ENCODE data around the gene TEX44.

The TEX44 gene

DNA sequence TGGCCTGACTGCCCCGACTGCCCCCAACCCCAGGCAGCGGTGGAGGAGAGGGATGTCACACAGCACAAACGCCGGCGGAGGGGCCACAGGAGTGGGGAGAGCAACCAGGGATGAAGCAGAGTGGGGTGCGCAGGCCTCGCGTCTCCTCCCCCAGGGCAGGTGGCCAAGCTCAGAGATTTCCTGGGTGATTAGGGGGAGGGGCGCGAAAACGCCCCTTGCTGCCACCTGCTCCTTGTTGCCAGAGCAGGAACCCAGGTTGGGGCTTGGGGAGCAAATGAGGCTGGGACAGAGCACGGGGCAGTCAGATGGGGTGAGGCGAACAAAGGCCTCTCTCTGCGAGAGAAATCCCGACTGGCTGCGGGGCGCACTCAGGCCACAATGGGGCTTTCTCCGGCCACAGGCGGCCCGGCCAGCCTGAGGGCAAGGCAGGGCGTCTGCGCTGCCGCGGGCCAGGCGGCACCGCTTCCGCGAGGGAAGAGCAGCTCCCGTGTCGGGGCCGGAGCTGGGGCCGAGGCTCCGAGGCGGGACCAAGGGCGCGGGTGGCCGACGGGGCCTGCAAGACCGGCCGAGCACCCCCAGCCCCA, 11.5 kb downstream of the TEX44 start:
- DNase-seq (ENCODE audit: insufficient read length, low spot score) (peak; percentile 53), FAIRE-seq (no peak)

- peak; percentile 99 for FAIRE-seq
- DNase-seq (ENCODE audit: insufficient read length, low spot score) = peak; percentile 97
Measured at GRCh38 chr2:231604685-231605606, 12.3 kb downstream of the TEX44 start.

DNA sequence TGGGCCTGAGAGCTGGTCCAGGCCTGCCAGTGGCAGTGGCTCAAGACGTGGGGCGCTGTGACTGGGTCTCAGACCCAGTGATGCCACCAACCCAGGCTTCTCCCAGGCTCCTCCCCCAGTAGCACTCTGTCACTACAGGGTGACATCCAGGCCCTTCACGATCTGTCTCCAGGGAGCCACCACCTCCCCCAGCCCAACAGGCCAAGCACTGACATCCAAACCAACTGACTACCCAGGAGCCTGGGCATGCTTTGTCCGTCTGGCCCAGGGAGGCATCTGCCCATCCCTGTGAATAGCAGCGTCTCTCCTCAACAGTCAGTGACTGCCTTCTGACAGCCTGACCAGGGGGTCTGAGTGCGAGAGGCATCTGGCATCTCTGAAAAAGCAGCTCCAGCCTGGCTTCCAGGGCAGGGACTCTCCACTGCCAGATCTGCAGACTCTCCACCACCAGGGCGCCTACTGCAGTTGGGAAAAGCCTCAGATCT, 13.0 kb downstream of the TEX44 start:
- FAIRE-seq (no peak), DNase-seq (ENCODE audit: insufficient read length, low spot score) (no peak)

GRCh38 chr2:231606941-231607340, 14.3 kb downstream of the TEX44 start:
- FAIRE-seq = no peak

DNA sequence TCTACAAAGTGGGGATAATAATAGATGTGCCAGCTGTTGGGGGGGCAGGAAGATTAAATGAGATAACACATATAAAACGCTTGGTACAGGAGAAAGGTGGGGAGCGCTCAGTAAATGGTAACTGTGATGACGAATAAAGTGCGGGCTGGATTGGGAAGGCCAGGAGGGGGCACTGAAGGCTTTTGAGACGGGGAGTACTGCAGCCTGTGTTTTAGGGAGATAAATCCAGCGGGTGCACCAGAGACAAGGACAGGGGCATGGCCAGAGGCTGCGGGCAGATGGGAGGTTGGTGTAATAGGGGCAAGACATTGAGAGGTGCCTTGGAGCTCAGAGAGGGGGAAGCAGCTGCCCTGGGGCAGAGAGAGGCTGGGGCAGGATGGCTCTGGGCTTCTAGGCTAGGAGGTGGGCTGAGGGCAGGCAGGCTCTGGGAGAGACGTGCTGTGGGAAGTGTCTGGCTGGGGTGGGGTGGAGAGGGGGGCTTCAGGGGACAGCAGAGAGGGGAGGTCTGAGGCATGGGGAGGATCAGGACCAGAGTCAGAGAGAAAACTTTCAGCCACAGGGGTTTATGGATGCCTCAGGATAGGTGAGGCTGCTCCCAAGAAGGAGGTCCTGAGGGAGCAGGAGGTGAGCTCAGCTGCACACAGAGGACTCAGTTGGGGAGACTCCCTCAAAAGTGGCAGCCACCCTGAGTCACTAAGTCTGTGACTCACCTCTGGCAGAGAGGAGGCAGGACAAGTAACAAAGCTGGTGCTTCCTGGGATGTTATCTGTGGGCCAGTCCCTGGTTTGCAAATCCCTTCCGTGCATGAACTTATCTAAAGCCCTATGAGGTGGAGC, 18.8 kb downstream of the TEX44 start:
- DNase-seq (ENCODE audit: insufficient read length, low spot score) (no peak), FAIRE-seq (peak; percentile 37)

More at GRCh38 chr2:231606941-231607340, 14.3 kb downstream of the TEX44 start:
- DNase-seq (ENCODE audit: insufficient read length, low spot score) = no peak

DNA sequence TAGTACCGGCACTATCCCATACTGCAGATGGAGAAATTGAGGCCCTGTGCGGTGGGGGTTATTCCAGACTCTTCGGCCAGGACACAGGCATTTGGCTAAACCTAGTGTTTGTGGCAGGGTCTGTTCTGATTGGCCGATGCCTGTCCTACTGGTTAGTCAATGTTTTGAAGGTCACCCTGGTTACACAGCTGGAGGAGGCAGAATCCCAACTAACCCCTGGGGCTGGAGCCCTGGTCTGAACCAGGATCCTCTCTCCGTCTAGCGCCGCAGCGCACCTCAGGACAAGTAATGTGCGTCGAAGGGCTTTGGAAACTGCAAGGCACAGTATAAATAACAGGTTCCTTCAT, 19.4 kb downstream of the TEX44 start:
- FAIRE-seq = no peak
- DNase-seq (ENCODE audit: insufficient read length, low spot score) = no peak

DNA sequence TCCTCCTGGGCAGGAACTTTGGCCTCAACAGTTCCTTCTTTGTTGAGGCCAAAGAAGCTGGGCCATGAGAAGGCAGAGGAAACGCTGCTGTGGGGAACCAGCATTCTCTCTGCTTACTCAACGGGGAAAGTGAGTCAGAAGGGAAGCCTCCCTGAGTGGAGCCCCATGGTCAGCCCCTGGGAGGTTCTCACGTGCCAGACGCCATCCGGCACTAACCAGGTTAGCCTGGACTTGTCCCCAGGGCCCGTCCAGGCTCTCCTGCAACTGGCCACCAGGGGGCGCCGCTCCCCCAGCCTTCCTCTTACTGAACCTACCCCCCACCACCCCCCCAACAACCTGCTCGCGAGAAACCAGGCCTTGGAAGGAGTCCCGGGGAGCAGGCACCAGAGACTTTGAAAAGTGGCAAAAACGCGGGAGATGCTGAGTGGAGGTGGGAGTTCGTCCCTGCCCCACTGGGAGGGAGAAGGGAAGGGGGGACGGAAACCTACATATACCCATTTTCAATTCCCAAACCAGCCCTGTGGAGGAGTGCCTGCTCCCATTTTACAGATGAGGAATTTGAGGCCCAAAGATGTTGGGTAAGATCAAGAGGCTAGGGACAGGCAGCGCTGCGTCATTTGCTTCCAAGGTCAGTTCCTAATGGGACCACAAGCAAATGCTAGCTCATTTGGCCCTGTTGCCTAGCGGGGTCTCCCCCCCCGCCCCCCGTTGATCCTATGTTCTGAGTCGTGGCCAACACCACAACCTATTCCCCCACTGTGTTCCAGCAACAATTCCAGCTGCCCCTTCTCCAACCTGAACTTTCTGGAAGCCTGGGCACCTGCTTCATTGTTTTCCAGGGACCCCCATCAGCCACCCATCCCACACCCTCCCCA, 20.0 kb downstream of the TEX44 start:
- FAIRE-seq (peak; percentile 88), DNase-seq (ENCODE audit: insufficient read length, low spot score) (peak; percentile 84)

GRCh38 chr2:231613331-231613662, 20.6 kb downstream of the TEX44 start:
- FAIRE-seq = peak; percentile 61

GRCh38 chr2:231613663-231614558, 21.2 kb downstream of the TEX44 start:
- FAIRE-seq (peak; percentile 82), DNase-seq (ENCODE audit: insufficient read length, low spot score) (peak; percentile 69)

More at GRCh38 chr2:231613331-231613662, 20.6 kb downstream of the TEX44 start:
- DNase-seq (ENCODE audit: insufficient read length, low spot score) = no peak

- FAIRE-seq (no peak), DNase-seq (ENCODE audit: insufficient read length, low spot score) (peak; percentile 32)
Measured at GRCh38 chr2:231614559-231615057, 21.9 kb downstream of the TEX44 start.

- FAIRE-seq = no peak
Measured at GRCh38 chr2:231615058-231615671, 22.5 kb downstream of the TEX44 start.

GRCh38 chr2:231616296-231616695, 23.6 kb downstream of the TEX44 start:
- DNase-seq (ENCODE audit: insufficient read length, low spot score) = no peak
- no peak for FAIRE-seq

More at GRCh38 chr2:231615058-231615671, 22.5 kb downstream of the TEX44 start:
- DNase-seq (ENCODE audit: insufficient read length, low spot score) = no peak

GRCh38 chr2:231617059-231617926, 24.6 kb downstream of the TEX44 start:
- peak; percentile 42 for FAIRE-seq
- no peak for DNase-seq (ENCODE audit: insufficient read length, low spot score)

GRCh38 chr2:231621051-231621879, 28.6 kb downstream of the TEX44 start:
- FAIRE-seq = no peak

GRCh38 chr2:231622963-231623362, 30.3 kb downstream of the TEX44 start:
- DNase-seq (ENCODE audit: insufficient read length, low spot score) = no peak
- FAIRE-seq = no peak

More at GRCh38 chr2:231621051-231621879, 28.6 kb downstream of the TEX44 start:
- no peak for DNase-seq (ENCODE audit: insufficient read length, low spot score)

- DNase-seq (ENCODE audit: insufficient read length, low spot score) (no peak), FAIRE-seq (no peak)
Measured at GRCh38 chr2:231626449-231626848, 33.8 kb downstream of the TEX44 start.
